Activated T-cell treated with anti-CD3 and anti-CD28 coated beads, Interleukin-2, amount 50 U/mL, for 1 hour (primary cell): Measurements from ENCODE around the gene SF3B1.
"Not testable (repeated sequence)": the region's sequence is repeated elsewhere in the genome, so short reads cannot be mapped to it uniquely, and the experiment has no call there.

Experiments used
- DNase-seq: peaks from one replicate; pipeline ENCODE4 v3.0.0-alpha.2; 2020

SF3B1 gene

DNA sequence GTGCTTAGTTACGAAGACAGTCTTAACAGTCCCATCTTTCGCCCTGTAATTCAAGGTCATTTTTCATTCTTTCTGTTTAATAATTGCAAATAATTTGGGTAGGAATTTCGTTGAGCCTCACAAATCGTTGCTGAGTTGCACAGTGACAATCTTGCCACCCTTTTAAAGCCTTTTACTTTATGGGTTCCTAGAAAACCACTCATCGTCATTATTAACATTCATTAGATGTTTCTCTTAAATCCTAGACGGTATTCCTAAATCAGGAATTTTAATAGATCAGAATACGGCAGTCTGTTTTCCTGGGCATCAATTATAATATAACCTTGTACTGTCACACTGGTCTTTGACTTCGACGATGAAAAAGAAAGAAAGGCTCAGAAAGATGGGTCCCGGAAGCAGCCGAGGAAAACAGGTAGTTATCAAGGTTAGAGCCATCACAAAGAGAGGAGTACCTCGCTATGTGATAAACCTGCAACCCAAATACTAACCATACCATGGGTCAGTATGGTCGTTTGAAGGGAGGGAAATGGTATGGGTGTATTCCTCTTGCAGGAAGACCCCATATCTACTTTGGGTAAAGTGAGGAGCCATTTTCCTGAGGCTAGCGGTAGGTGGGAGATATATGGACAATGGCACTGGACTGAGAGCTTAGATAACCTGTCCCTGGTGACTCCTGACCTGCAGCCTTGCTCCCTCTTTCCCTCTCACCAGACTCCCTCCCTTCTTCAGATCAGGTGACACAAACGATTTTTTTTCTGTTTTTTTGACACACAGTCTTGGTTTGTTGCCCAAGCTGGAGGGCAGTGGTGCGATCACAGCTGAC, 981 bp upstream of the SF3B1 start:
- DNase-seq: no peak

DNA sequence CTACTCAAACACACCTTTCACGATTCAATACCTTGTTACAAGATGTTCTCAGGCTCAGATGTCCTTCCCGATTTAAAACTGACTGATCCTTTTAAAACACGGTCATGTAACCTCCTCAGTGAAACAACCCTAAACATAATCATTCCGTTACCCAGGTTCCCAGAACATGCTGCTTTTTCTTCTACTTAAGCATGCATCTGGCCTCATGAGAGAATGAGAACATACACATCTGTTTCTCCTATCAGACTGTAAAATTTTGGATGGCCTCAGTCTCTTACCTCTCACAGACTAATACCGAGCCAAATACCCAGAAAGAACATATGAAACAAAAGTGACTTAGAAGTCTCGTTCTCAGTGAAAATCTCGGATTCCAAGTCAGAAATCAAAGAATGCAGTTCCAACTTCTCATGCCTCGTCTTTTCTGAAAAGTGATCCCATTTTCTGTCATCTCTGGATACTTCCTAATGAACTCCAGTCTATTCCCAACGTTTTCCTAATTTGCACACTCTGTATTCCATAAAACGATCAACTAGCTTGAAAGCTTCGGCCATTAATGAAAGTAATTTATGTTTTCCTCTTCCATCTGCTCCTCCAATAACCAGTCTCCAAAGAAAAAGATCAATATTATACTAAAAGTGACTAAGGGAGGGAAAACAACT, 919 bp downstream of the SF3B1 start:
- no peak for DNase-seq

DNA sequence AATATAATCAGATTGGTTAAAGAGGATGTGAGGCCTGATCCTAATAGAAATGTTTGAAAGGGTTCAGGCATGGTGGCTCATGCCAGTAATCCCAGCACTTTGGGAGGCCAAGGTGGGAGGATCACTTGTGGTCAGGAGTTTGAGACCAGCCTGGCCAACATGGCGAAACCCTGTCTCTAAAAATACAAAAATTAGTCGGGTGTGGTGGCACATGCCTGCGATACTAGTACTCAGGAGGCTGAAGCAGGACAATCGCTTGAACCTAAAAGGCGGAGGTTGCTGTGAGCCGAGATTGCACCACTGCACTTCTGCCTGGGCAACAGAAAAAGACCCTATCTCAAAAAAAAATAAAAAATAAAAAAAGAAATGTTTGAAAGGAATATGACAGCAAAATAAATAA, 2.3 kb downstream of the SF3B1 start:
- not testable (repeated sequence) for DNase-seq

DNA sequence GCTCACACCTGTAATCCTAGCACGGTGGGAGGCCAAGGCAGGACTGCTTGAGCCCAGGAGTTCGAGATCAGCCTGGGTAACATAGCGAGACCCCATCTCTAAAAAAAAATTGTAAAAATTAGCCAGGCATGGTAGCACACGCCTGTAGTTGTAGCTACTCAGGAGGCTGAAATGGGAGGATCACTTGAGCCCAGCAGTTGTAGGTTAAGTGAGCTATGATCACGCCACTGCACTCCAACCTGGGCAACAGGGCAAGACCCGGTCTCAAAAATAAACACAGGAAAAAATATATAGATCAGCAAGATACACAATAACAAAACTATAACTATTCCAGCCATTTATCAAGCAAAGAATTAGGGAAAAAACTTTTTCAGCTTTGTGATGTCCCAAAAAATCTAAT, 3.0 kb downstream of the SF3B1 start:
- DNase-seq: no peak

DNA sequence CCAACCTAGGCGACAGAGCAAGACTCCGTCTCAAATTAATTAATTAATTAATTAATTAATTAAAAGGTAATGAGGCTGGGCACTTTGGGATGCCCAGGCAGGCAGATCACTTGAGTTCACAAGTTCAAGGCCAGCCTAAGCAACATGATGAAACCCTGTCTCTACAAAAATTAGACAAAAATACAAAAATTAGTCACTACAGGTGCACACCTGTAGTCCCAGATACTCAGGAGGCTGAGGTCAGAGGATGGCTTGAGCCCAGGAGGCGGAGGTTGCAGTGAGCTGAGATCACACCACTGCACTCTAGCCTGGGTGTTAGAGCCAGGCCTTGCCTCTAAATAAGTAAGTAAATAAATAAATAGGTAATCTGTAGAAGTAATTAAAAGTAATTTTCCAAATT, 6.8 kb downstream of the SF3B1 start:
- DNase-seq: no peak

DNA sequence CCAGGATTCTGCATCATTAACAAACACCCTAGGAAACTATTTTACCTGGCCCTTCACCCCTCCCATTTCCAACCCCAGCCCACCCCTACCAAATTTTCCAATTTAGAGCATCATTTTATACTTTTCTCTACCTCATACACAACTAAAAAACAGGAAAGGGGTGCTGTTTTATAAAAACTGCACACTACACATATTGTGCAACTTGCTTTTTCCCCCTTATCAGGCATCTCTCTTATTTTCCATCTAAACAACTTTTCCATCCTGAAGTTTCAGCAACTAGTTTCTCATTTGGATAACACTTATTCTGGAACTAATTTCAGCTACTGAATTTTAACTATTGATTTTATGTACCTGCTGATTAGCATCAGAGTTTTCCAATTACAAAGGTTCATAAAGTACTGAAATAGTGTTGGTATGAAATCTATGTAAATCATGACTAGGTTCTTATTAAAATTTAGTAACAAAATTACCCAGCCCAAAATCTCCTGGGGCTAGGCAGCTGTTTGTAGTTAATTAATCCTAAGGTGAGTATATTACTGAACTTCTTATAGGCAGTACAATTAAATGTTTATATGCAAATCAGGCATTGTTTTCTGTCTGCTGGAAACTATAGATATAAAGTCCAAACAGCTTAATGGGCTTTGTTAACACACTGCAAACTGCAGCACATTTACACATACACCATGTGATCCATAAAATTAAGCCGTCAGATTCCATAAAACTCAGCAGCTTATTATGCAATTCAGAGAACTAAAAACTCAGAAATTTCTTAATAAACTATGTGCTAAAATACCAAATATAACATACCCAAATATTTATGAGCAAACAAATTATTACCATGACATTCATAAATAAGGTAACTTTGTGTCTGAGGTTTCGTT, 7.9 kb downstream of the SF3B1 start:
- DNase-seq: no peak

DNA sequence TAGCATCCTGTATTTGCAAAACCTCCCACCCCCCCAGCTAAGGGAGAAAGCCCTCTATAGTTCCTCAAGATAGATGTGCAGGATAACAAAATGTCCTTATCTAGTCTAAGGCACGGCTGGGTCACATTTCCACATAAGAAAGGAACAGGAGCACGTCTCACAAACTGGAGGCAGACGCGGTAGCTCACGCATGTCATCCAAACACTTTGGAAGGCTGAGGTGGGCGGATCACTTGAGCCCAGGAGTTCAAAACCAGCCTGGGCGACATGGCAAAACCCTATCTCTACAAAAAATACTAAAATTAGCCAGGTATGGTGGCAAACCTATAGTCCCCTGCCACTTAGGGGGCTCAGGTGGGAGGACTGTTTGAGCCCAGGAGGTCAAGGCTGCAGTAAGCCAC, 9.3 kb downstream of the SF3B1 start:
- no peak for DNase-seq

DNA sequence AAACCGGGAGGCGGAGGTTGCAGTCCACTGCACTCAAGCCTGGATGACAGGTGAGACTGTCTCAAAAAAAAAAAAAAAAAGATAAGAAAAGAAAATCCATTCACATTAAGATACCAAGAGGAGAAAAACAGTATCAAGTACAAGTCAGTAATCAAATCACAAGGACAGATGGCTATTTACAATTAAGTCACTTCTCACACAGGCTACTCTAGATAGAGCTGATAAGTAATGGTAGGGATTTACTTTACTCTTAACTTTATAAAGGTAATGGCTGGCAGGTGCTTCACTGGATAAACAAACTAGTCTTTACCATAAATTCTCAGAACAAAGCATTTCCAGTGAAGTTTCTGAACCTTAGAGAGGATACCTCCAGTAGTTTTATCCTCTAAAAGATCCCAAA, 11.5 kb downstream of the SF3B1 start:
- DNase-seq: no peak

DNA sequence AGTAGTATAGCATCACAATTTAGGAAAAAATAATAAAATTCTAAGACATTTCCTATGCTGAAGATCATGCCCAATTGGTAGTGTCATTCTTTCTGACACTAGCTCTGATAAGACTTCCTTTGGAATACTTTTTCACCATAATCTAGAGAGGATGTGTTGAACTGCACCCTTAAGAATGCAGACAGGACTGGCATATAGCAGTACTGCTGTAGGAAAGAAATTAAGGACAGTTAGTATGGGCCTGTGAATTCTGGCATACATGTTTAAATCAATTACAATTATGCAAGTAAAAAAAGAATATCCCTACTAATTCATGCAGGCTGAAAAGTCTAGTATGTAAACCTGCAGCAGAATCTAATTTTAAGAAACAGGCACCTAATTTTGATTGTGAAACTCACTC, 15.4 kb downstream of the SF3B1 start:
- DNase-seq: no peak

DNA sequence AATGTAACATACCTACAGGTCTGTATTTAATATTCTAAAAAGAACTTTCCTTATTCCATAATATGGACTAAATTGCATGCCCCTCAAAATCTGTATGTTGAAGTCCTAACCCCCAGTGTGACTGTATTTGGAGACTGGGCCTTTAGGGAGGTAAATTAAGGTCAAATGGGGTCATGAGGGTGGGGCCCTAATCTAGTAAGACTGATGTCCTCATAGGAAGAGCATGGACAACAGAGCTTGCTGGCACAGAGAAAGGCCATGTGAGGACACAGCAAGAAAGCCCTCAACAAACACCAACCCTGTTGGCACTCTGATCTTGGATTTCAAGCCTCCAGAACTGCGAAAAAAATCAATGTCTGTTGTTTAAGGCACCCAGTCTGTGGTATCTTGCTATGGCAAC, 18.6 kb downstream of the SF3B1 start:
- no peak for DNase-seq

DNA sequence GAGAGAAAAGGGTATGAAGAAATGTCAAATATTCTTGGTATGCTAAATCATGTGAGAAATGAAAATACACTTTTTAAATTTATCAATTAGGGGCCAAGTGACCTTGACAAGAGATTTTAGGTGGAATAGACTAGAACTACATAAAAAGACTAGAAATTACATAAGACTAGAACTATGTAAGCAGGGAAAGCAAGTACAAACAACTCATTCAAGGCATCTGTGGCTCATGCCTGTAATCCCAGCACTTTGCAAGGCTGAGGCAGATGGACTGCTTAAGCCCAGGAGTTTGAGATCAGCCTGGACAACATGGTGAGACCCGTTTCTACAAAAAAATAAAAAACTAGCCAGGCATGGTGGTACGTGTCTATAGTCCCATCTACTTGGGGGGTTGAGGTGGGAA, 20.3 kb downstream of the SF3B1 start:
- DNase-seq: no peak

DNA sequence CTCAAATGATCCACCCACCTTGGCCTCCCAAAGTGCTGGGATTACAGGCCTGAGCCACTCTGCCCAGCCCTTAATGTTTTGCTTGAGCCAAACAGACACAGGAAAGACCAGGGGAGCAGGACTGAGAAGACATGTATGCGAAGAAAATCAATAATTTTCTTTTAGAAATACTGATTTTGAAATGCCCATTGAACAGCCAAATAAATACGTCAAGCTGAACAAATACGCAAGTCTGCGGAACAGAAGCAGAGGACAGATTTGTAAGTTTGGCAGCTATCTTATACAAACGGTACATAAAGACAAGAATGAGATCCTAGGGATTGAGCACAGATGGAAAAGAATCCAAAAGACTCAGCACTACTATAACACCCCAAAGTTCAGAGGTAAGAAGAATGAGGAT, 20.8 kb downstream of the SF3B1 start:
- no peak for DNase-seq

DNA sequence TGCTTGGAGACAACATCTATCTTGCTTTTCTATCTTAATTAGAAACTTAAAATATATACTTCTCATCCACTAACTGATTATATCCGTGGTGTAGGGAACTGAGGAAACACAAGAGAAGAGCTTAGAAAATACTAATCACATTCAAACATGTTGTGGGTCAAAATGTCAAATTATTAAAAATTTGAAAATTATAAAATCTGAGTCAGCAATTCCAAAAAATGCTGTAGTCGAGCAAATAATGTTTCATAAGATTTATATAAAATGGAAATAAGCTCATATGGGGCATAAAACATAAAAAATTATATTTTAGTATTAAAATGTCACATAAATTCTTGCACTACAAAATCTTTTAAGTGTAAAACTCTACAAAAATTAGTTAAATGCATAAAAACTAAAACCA, 29.2 kb downstream of the SF3B1 start:
- no peak for DNase-seq

DNA sequence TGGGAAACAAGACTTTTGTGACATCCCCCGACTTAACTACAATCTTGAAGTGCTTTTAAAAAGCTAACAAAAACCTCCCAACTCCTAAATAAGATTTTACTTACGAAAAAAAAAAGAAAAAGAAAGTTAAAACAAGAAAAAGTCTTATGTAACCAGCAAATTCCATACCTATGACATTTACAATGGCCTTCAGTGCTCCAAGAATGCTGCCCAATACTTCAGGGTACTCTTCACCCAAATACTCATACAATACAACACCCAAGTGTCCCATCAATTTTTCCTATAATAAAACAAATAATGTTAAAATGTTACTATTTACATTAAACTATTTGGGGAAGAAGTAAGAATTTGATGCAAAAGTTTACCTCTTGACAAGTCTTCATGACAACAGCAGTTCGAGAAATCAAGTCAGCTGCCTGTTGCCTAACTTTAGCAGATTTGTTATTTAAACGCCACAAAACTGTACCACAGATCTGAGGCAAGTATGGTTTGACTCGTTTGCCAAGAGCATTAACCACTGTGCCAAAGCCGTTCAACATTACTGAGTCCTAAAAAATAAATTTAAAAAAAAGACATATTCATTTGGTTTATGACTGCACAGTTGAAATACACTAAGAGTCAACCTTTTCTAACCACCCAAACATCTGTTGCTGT, 34.8 kb downstream of the SF3B1 start:
- no peak for DNase-seq

DNA sequence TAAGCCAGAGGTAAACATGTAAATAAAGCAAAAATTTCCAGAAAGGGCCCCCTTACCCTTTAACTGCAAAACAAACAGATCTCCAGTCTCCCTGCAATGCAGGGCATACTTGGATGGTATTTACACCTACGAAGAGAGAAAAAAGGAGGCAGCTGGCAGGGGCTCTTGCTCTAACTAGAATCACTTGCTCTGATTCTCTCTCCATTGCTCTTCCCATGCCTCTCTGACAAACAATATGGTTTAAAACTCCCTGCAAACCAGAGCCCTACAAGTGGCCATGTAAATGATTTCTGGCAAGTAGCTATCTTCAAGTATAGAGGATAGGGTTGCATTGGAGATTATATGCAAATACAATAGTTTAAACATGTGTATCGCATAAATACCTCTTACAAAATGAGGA, 35.9 kb downstream of the SF3B1 start:
- DNase-seq: no peak

DNA sequence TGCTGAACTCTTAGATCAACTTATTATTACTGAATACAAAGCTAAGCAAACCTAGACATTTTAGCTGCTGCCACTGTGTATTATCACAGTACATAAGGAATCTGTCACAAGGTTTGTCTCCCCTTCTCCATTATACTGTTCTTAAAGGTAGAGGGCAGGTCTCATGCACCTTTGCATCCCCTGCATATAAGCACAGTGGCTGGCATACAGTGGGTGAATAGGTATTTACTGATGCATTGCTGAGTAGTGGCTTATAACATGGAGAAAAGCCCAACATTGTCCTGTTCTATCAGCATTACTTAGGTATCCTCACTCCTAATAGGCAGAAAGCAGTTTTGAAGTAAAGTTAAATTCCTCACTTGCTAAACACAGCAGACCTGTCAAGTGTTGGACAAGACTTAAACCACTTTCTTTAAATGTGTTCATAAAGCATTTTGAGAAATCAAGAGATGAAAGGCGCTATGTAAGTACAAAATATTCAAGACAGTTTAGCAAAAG, 43.6 kb downstream of the SF3B1 start:
- no peak for DNase-seq

DNA sequence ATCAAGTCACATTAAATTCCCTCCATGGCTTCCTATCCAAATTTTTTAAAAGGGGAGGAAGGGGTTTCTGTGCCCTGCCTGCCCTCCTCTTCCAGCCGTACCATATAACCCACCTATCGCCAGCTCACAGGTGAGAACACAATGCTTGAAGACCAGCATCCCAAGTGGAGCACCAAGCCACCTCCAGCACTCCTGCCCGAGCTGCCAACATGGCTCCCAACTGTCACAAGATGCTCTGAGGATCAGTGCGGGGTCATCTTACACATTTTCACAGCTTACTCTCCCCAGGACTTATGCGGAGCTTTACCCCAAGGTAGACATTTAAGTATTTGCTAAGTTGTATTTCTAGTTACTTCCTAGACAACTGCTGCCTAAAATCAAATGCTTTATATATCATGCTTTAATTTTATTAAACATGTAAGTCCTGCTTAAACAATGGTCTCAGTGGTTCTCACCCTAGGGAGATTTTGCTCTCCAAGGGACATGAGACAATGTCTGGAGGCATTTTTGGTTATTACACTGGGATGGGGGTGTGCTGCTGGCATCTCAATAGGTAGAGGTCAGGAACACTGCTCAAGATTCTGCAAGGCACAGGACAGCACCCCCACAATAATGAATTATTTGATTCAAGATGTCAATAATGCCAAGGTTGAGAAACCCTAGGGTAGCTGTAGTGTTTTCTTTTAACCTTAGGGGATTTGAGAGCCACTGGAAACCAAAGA, 45.8 kb downstream of the SF3B1 start:
- no peak for DNase-seq

DNA sequence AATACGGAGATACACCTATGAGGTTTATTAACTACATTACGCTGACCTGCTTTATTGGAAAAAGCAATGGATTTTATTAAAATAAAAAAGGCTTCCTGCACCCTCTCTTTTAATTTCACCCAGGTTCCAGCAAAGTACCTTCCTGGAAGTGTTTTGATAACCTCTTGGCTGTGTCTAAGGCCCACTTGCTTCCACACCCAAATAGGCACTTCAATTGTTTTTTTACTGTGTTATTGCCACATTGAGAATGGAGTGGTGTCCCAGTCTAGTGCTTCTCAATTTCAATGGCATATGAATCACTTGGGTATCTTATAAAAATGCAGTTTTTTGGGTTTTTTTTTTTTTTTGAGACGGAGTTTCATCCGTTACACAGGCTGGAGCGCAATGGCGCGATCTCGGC, 47.6 kb downstream of the SF3B1 start:
- DNase-seq: no peak

DNA sequence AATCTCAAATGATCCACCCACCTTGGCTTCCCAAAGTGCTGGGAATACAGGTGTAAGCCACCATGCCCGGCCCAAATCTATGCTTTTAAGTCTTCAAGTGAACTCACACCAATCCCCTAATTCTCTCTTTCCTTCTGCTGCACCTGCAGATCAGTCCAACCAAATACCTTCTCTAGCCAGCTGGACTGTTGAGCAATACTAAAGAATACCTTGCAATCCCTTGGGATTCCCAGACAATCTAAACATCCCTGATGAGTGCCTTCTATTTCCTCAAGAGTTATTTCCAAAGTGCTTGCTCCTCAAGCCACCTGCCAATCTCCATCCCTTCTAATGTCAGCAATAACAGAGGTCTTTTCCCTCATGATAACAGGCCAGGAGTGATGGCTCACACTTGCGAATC, 48.6 kb downstream of the SF3B1 start:
- no peak for DNase-seq

DNA sequence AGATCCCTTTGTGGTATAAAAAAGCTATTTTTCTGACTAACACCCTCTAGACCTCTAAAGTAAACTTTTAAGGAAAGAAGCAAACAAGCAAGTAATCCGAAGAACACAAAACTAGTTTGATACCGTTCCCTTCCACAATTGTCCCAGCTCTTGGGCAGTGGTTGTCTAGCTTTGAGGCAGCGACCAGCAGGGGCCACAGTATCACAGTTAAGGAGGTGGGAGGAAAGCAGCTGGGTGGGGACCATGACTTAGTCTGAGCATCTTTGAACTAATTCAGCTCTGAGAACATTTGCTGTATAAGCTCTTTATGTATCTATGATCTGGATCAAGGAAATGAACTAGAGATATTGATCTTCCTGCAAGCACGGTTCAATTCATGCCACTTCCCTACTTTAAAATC, 51.0 kb downstream of the SF3B1 start:
- DNase-seq: no peak

DNA sequence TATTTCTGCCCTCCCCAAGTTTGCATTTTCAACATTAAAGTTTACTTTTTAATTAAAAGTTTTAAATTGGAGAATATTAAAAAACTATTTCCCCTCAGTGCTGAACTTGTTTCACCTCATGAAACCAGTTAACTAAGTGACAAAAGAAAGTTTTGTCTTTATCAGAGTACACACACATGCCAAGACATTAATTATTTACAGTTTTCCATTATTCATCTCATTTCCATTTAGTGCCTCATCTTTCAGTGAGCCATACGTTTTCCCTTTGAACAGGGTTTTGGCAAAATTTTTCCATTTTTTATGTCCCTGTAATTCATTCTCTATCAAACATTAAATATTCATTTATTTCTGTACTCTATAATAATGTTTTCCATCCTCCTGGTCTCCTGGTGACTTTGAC, 53.2 kb downstream of the SF3B1 start:
- no peak for DNase-seq

DNA sequence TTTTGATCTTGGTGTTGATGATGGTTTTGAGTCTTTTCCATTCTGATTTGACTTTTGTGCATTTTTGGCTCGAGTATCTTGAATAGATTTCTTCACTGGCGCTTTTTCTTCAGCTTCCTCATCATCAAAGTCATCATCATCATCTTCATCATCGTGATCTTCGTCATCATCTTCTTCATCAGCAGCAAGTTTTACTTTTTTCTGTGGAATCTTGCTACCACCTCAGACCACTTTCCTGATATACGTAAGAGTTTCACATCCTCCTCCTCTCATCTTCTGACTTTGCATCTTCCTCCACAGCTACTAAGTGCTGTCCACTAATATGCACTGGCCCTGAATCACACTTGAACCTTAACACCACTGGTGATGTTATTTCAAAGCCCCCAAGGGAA, 54.9 kb downstream of the SF3B1 start:
- not testable (repeated sequence) for DNase-seq
